ENCODE measurements around the gene ACSF3.
A peak's percentile ranks its signal among the peaks of the same experiment; 100 is the strongest.

DNA sequence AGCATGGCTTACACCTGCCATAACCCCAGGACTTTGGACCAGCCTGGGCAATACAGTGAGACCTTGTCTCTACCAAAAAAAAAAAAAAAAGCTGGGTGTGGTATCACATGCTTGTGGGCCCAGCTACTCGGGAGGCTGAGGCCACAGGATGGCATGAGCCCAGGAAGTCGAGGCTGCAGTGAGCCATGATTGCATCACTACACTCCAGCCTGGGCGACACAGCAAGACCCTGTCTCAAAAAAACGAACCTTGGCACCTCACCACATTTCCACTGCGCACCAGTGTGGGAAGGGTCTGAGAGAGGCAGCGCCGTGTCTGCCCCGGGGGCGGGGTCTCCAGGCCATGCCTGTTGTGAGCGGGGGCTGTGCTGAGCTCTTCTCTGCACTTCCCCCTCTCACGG lies 6.3 kb downstream of the ACSF3 start:
- no peak for TF ChIP-seq CTCF (IDR thresholded peaks at IDR 0.05)
- TF ChIP-seq POLR2A (IDR thresholded peaks at IDR 0.05) = peak in 1 of 2 donors; percentile 25
